H9 (cell line): ENCODE data around the gene OTULIN. TPM values are rescaled to one million over a fixed set of nuclear protein-coding genes. Genes with fewer than 3 reads are reported as not detected.

Experiments
- DNase-seq: peaks from one replicate; pipeline ENCODE4 v3.0.0-alpha.2; 2017
- H2AFZ ChIP-seq: one replicate; pipeline ENCODE4 v1.6.1; 2013; ENCODE audit warnings: mild to moderate bottlenecking, low read length, control low read depth, moderate library complexity
- H2AK5ac ChIP-seq: 2 replicates; pipeline ENCODE4 v1.6.1; 2013; ENCODE audit warnings: low read length, control low read depth, mixed read lengths; ENCODE audit not compliant: insufficient read length
- H2BK120ac ChIP-seq: one replicate; pipeline ENCODE4 v1.6.1; 2013; ENCODE audit warnings: low read depth, mild to moderate bottlenecking, low read length, control low read depth, inconsistent platforms; ENCODE audit not compliant: poor library complexity, severe bottlenecking
- H2BK12ac ChIP-seq: 2 replicates; pipeline ENCODE4 v1.6.1; 2013; ENCODE audit warnings: low read length, control low read depth, mixed read lengths, low read depth; ENCODE audit not compliant: insufficient read length
- H2BK15ac ChIP-seq: 2 replicates; pipeline ENCODE4 v1.6.1; 2013; ENCODE audit warnings: low read depth, low read length, control low read depth
- H2BK20ac ChIP-seq: one replicate; pipeline ENCODE4 v1.6.1; 2013; ENCODE audit warnings: low read depth, mild to moderate bottlenecking, low read length, control low read depth, inconsistent platforms; ENCODE audit not compliant: poor library complexity, severe bottlenecking
- H2BK5ac ChIP-seq: 2 replicates; pipeline ENCODE4 v1.6.1; 2013; ENCODE audit warnings: low read length, control low read depth, mixed read lengths; ENCODE audit not compliant: insufficient read length
- H3K14ac ChIP-seq: 2 replicates; pipeline ENCODE4 v1.6.1; 2013; ENCODE audit warnings: low read length, control low read depth; ENCODE audit not compliant: insufficient read depth
- H3K18ac ChIP-seq: 2 replicates; pipeline ENCODE4 v1.6.1; 2013; ENCODE audit warnings: low read depth, mild to moderate bottlenecking, mixed read lengths, low read length, control low read depth; ENCODE audit not compliant: insufficient read length
- H3K23ac ChIP-seq: 2 replicates; pipeline ENCODE4 v1.6.1; 2013; ENCODE audit warnings: low read length, control low read depth, mixed read lengths, low read depth; ENCODE audit not compliant: insufficient read length
- H3K23me2 ChIP-seq: 2 replicates; pipeline ENCODE4 v1.6.1; 2013; ENCODE audit warnings: low read depth, mild to moderate bottlenecking, mixed read lengths, low read length, control low read depth; ENCODE audit not compliant: insufficient read length, poor library complexity, severe bottlenecking
- H3K27ac ChIP-seq: 2 replicates; pipeline ENCODE4 v1.5.1; 2013; ENCODE audit warnings: low read length, control low read depth, mixed read lengths, low read depth; ENCODE audit not compliant: insufficient read length
- H3K27me3 ChIP-seq: 2 replicates; pipeline ENCODE4 v1.6.1; 2013; ENCODE audit warnings: low read length, control low read depth, inconsistent platforms; ENCODE audit not compliant: insufficient read depth
- H3K4ac ChIP-seq: 2 replicates; pipeline ENCODE4 v1.6.1; 2013; ENCODE audit warnings: low read depth, mild to moderate bottlenecking, control low read depth, inconsistent platforms, low read length, moderate library complexity
- H3K4me1 ChIP-seq: 2 replicates; pipeline ENCODE4 v1.6.1; 2013; ENCODE audit warnings: low read length, control low read depth, inconsistent platforms; ENCODE audit not compliant: insufficient read depth
- H3K4me2 ChIP-seq: 2 replicates; pipeline ENCODE4 v1.6.1; 2013; ENCODE audit warnings: low read length, control low read depth, mixed read lengths; ENCODE audit not compliant: insufficient read length, insufficient read depth
- H3K56ac ChIP-seq: 2 replicates; pipeline ENCODE4 v1.6.1; 2013; ENCODE audit warnings: low read depth, mild to moderate bottlenecking, mixed read lengths, low read length, control low read depth; ENCODE audit not compliant: insufficient read length
- H3K79me1 ChIP-seq: 2 replicates; pipeline ENCODE4 v1.6.1; 2013; ENCODE audit warnings: low read depth, mild to moderate bottlenecking, moderate library complexity, low read length, control low read depth, inconsistent platforms; ENCODE audit not compliant: insufficient read depth, poor library complexity, severe bottlenecking
- H3K79me2 ChIP-seq: 2 replicates; pipeline ENCODE4 v1.6.1; 2013; ENCODE audit warnings: low read length, control low read depth, inconsistent platforms; ENCODE audit not compliant: insufficient read depth
- H3K9ac ChIP-seq: 2 replicates; pipeline ENCODE4 v1.6.1; 2013; ENCODE audit warnings: low read length, control low read depth, mixed read lengths; ENCODE audit not compliant: insufficient read length; ENCODE audit errors: extremely low read depth
- H3K9me3 ChIP-seq: one replicate; pipeline ENCODE4 v1.6.1; 2013; ENCODE audit warnings: low read depth, low read length, inconsistent platforms; ENCODE audit not compliant: control insufficient read depth
- H3T11ph ChIP-seq: one replicate; pipeline ENCODE4 v1.6.1; 2013; ENCODE audit warnings: mild to moderate bottlenecking, low read length, control low read depth, inconsistent platforms
- H4K20me1 ChIP-seq: one replicate; pipeline ENCODE4 v1.6.1; 2013; ENCODE audit not compliant: control insufficient read depth, insufficient read length, insufficient read depth
- H4K5ac ChIP-seq: 2 replicates; pipeline ENCODE4 v1.6.1; 2013; ENCODE audit warnings: low read depth, mild to moderate bottlenecking, mixed read lengths, low read length, control low read depth; ENCODE audit not compliant: insufficient read length
- H4K8ac ChIP-seq: replicated peaks from 2 replicates; pipeline ENCODE4 v1.6.1; 2013; ENCODE audit warnings: low read length, control low read depth, mixed read lengths, low read depth; ENCODE audit not compliant: insufficient read length
- H4K91ac ChIP-seq: 2 replicates; pipeline ENCODE4 v1.6.1; 2013; ENCODE audit warnings: low read depth, mild to moderate bottlenecking, moderate library complexity, mixed read lengths, low read length, control low read depth; ENCODE audit not compliant: insufficient read length
- H3K27ac Mint-ChIP-seq, 3 experiments: 2 replicates in 2 of 3; 3 replicates in 1 of 3; pipeline ENCODE4 v1.8.0; 2020 to 2021; ENCODE audit warnings: mixed read lengths in 3 of 3, mild to moderate bottlenecking in 1 of 3, moderate library complexity in 1 of 3
- H3K27me3 Mint-ChIP-seq: 2 replicates; pipeline ENCODE4 v1.8.0; 2021; ENCODE audit warnings: low read depth, mild to moderate bottlenecking, moderate library complexity, mixed read lengths
- H3K36me3 Mint-ChIP-seq, 3 experiments: 2 replicates in 2 of 3; 3 replicates in 1 of 3; pipeline ENCODE4 v1.8.0; 2020 to 2021; ENCODE audit warnings: low read depth in 3 of 3, mixed read lengths in 3 of 3; ENCODE audit not compliant: insufficient read depth in 1 of 3
- H3K4me1 Mint-ChIP-seq, 2 experiments: 2 replicates each; pipeline ENCODE4 v1.8.0; 2020; ENCODE audit warnings: mixed read lengths in 2 of 2
- H3K4me3 Mint-ChIP-seq, 2 experiments: 2 replicates in 1 of 2; 3 replicates in 1 of 2; pipeline ENCODE4 v1.8.0; 2020 to 2021; ENCODE audit warnings: mild to moderate bottlenecking in 2 of 2, mixed read lengths in 2 of 2, moderate library complexity in 1 of 2
- H3K9me3 Mint-ChIP-seq, 2 experiments: 2 replicates in 1 of 2; 3 replicates in 1 of 2; pipeline ENCODE4 v1.8.0; 2020; ENCODE audit warnings: mild to moderate bottlenecking in 2 of 2, mixed read lengths in 2 of 2, moderate library complexity in 1 of 2
- WGBS: extraction: QIAGEN DNeasy Blood & Tissue Kit; methylation state at CpG from one replicate; pipeline ENCODE4 v1.1.7; 2013; ENCODE audit warnings: missing lambda C conversion rate, low lambda C conversion rate, mixed read lengths; ENCODE audit not compliant: insufficient read length; ENCODE audit errors: extremely low coverage; 5-methylcytosine and 5-hydroxymethylcytosine counted together
- total RNA-seq: library from RNA; stranded (reverse); gene quantifications from 2 replicates; pipeline ENCODE4 v1.2.1, GENCODE V29; 2021
- TF ChIP-seq, protein P1 (sequence below): fragments of 200-600 bp; sonication (generic); conservative IDR thresholded peaks from 3 replicates; pipeline ENCODE4 v1.8.0; 2021; ENCODE audit warnings: antibody characterized with exemption, mild to moderate bottlenecking

Gene OTULIN
- total RNA-seq, 1 experiment from 2014 or later: 35.8 TPM

DNA sequence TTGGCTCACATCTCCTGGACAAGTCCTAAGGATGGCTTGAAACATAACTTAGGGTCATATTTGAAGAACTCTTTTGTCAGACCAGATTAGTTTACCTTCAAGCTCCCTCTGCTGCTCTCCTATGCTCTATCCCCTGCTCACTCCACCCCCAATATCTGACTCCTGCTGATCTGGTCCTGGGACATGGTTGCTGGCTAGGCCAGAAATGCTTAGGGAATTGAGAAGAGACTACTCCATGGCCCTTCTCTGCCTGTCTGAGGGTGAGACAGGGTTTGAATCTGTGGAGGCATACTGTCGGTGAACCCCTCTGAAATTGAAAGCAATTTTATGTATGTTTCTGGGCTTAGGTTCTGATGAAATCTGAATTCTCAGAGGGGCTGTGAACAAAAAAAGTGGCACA, 3.3 kb downstream of the OTULIN start:
- H3K4me2 ChIP-seq: no peak overlapping the region

More for the DNA sequence above, 3.3 kb downstream of the OTULIN start:
- Histone ChIP-seq H3K56ac (no peak overlapping the region), H3K9ac (no peak overlapping the region), H3T11ph (no peak overlapping the region), H3K23ac (no peak overlapping the region), H2BK5ac (no peak overlapping the region), H4K8ac (no peak overlapping the region), H3K23me2 (peaks cover 13% of the 10 kb centered on the region), H2AFZ (no peak overlapping the region), H3K4me1 (peaks cover 4% of the 10 kb centered on the region; the same call in 1 of the 2 replicates), H3K14ac (no peak overlapping the region), H4K5ac (no peak overlapping the region), H3K27me3 (no peaks in the 10 kb centered on the region; the same call in 1 of the 2 replicates), H3K18ac (no peak overlapping the region), H4K91ac (no peak overlapping the region), H3K79me1 (peaks cover 3% of the 10 kb centered on the region), H3K27ac (no peak overlapping the region), H2BK20ac (no peak overlapping the region), H4K20me1 (no peaks in the 10 kb centered on the region), H3K4ac (no peak overlapping the region), H2BK15ac (no peak overlapping the region), H2BK12ac (no peak overlapping the region), H3K79me2 (peaks cover 9% of the 10 kb centered on the region; the same call in 1 of the 2 replicates), H3K9me3 (no peaks in the 10 kb centered on the region), H2BK120ac (no peak overlapping the region), H2AK5ac (no peak overlapping the region)
- Mint-ChIP-seq H3K4me1 (peaks cover 35 to 36% of the 10 kb centered on the region in 2 experiments), H3K9me3 (peaks cover 2% of the 10 kb centered on the region in 2 experiments; a peak in 3 of 5 replicates), H3K4me3 (no peak overlapping the region), H3K36me3 (peaks cover 0 to 4% (median 3%) of the 10 kb centered on the region in 3 experiments; a peak in 3 of 7 replicates), H3K27ac (no peak overlapping the region; a peak in 1 of 7 replicates), H3K27me3 (peaks cover 23% of the 10 kb centered on the region)
- no peak for DNase-seq
- TF ChIP-seq, protein P1, sequence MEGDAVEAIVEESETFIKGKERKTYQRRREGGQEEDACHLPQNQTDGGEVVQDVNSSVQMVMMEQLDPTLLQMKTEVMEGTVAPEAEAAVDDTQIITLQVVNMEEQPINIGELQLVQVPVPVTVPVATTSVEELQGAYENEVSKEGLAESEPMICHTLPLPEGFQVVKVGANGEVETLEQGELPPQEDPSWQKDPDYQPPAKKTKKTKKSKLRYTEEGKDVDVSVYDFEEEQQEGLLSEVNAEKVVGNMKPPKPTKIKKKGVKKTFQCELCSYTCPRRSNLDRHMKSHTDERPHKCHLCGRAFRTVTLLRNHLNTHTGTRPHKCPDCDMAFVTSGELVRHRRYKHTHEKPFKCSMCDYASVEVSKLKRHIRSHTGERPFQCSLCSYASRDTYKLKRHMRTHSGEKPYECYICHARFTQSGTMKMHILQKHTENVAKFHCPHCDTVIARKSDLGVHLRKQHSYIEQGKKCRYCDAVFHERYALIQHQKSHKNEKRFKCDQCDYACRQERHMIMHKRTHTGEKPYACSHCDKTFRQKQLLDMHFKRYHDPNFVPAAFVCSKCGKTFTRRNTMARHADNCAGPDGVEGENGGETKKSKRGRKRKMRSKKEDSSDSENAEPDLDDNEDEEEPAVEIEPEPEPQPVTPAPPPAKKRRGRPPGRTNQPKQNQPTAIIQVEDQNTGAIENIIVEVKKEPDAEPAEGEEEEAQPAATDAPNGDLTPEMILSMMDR: no peak
- WGBS: no CpG with 5 or more reads among the region's 1 CpG
